Stimulated activated CD8-positive, alpha-beta memory T cell treated with anti-CD3 and anti-CD28 coated beads, Interleukin-2, amount 100 ng/mL, for 1 hour (primary cell): ENCODE data around the gene RHBDD2.
"Not testable (repeated sequence)": the region's sequence is repeated elsewhere in the genome, so short reads cannot be mapped to it uniquely, and the experiment has no call there.

Experiments used
- DNase-seq, 2 donors: peaks; one replicate each; pipeline ENCODE4 v3.0.0-alpha.2; 2020; ENCODE audit warnings: low read depth in 2 of 2

RHBDD2 gene

GRCh38 chr7:75889223-75889825 is 10.5 kb downstream of the RHBDD2 start:
- DNase-seq: no peak

GRCh38 chr7:75889826-75890225 is 11.0 kb downstream of the RHBDD2 start:
- no peak for DNase-seq

GRCh38 chr7:75891237-75891636 is 12.4 kb downstream of the RHBDD2 start:
- not testable (repeated sequence) for DNase-seq

GRCh38 chr7:75891815-75892411 is 13.1 kb downstream of the RHBDD2 start:
- DNase-seq: no peak

- no peak for DNase-seq
These were observed 13.9 kb downstream of the RHBDD2 start for GRCh38 chr7:75892634-75893272.

GRCh38 chr7:75896803-75897327 is 18.0 kb downstream of the RHBDD2 start:
- no peak for DNase-seq

- no peak for DNase-seq
These were observed 21.9 kb downstream of the RHBDD2 start for GRCh38 chr7:75900617-75901315.

GRCh38 chr7:75905785-75906604 is 27.2 kb downstream of the RHBDD2 start:
- DNase-seq: no peak

GRCh38 chr7:75906991-75907667 is 28.3 kb downstream of the RHBDD2 start:
- DNase-seq: no peak

- not testable (repeated sequence) for DNase-seq
These were observed 28.8 kb downstream of the RHBDD2 start for GRCh38 chr7:75907668-75908039.

GRCh38 chr7:75909521-75910132 is 30.8 kb downstream of the RHBDD2 start:
- no peak for DNase-seq

GRCh38 chr7:75911186-75911585 is 32.4 kb downstream of the RHBDD2 start:
- DNase-seq: not testable (repeated sequence)

GRCh38 chr7:75913437-75913836 is 34.6 kb downstream of the RHBDD2 start:
- DNase-seq: no peak

GRCh38 chr7:75914169-75914654 is 35.4 kb downstream of the RHBDD2 start:
- no peak for DNase-seq

- peak; percentile 94 to 97 for DNase-seq
These were observed 36.0 kb downstream of the RHBDD2 start, which contains the start of gene POR for GRCh38 chr7:75914655-75915415. Gene POR, plus strand, starts transcription at chr7:75915155. Its CDS starts 38,847 bp downstream, at chr7:75954002.

- no peak for DNase-seq
These were observed 36.8 kb downstream of the RHBDD2 start for GRCh38 chr7:75915416-75916156.

GRCh38 chr7:75916259-75916658 is 37.4 kb downstream of the RHBDD2 start:
- DNase-seq: no peak

GRCh38 chr7:75916685-75917634 is 38.1 kb downstream of the RHBDD2 start:
- DNase-seq: no peak
